ENCODE measurements around the gene BYSL.
A peak's percentile ranks its signal among the peaks of the same experiment; 100 is the strongest.

Gene BYSL

DNA sequence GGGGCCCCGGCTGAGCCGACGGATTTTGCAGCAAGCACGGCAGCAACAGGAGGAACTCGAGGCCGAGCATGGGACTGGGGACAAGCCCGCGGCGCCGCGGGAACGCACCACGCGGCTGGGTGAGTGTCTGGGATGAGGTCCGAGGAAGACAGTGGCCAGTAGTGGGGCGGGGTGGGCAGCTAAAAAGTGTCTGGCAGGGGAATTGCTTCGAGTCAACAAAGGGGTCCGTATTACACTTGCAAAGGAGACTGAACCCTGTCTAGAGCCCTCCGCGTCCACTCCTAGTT lies 356 bp downstream of the BYSL start:
- no peaks in the 10 kb centered on the region for H3K27me3 ChIP-seq (ENCODE audit: low read depth, low read length)
- H3K9me3 ChIP-seq (ENCODE audit: insufficient read depth, low read length): no peaks in the 10 kb centered on the region
- H4K20me1 ChIP-seq (ENCODE audit: insufficient read depth, low read length): no peaks in the 10 kb centered on the region
- H3K36me3 ChIP-seq (replicated peaks; ENCODE audit: low read depth, low read length): peaks cover 19% of the 10 kb centered on the region
- peak overlapping the region; percentile 90 for H3K4me2 ChIP-seq (ENCODE audit: low read length)
- peaks cover 28% of the 10 kb centered on the region for H3K4me1 ChIP-seq (ENCODE audit: low read length)
- TF ChIP-seq EZH2phosphoT487 (IDR thresholded peaks at IDR 0.05; ENCODE audit: low read depth) (no peak), CTCF (IDR thresholded peaks at IDR 0.05; ENCODE audit: low read depth, low read length) (no peak)
- peaks cover 78% of the 10 kb centered on the region for H3K79me2 ChIP-seq (ENCODE audit: low read length)
- peak overlapping the region; percentile 99; the same call in 1 of the 2 replicates for H2AFZ ChIP-seq (ENCODE audit: low read depth, low read length)
- H3K4me3 ChIP-seq (ENCODE audit: low read length): peak overlapping the region; percentile 88
- peak overlapping the region; percentile 87 for H3K9ac ChIP-seq (ENCODE audit: low read length)
- H3K27ac ChIP-seq (ENCODE audit: low read length): peak overlapping the region; percentile 76

- Histone ChIP-seq H3K27me3 (ENCODE audit: low read depth, low read length) (no peaks in the 10 kb centered on the region), H3K27ac (ENCODE audit: low read length) (peak overlapping the region; percentile 76; the same call in 1 of the 2 replicates), H2AFZ (ENCODE audit: low read depth, low read length) (no peak overlapping the region), H4K20me1 (ENCODE audit: insufficient read depth, low read length) (peaks cover 1% of the 10 kb centered on the region; the same call in 1 of the 2 replicates), H3K9me3 (ENCODE audit: insufficient read depth, low read length) (no peaks in the 10 kb centered on the region), H3K36me3 (replicated peaks; ENCODE audit: low read depth, low read length) (peaks cover 20% of the 10 kb centered on the region), H3K4me3 (ENCODE audit: low read length) (peak overlapping the region; percentile 88), H3K4me1 (ENCODE audit: low read length) (peaks cover 28% of the 10 kb centered on the region), H3K79me2 (ENCODE audit: low read length) (peaks cover 83% of the 10 kb centered on the region), H3K4me2 (ENCODE audit: low read length) (peak overlapping the region; percentile 90), H3K9ac (ENCODE audit: low read length) (peak overlapping the region; percentile 87)
- TF ChIP-seq CTCF (IDR thresholded peaks at IDR 0.05; ENCODE audit: low read depth, low read length) (no peak), EZH2phosphoT487 (IDR thresholded peaks at IDR 0.05; ENCODE audit: low read depth) (no peak)
Observed at GRCh38 chr6:41922154-41922553, 855 bp downstream of the BYSL start.

DNA sequence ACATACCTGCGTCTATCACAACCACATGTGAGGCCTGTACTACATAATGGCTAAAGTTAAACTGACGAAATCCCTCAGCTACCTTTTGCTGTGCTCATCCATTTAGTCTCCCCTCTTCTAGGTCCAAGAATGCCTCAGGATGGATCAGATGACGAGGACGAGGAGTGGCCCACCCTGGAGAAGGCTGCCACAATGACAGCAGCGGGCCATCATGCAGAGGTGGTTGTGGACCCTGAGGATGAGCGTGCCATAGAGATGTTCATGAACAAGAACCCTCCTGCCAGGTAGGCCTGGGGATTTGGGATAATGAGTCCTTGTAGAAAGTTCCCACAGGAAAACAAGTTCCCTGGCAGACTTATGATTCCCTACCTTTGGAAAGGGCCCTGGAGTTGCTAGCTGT lies 6.0 kb downstream of the BYSL start:
- no peaks in the 10 kb centered on the region for H3K9me3 ChIP-seq (ENCODE audit: insufficient read depth, low read length)
- no peak for TF ChIP-seq EZH2phosphoT487 (IDR thresholded peaks at IDR 0.05; ENCODE audit: low read depth)
- no peak for TF ChIP-seq CTCF (IDR thresholded peaks at IDR 0.05; ENCODE audit: low read depth, low read length)
- H3K27me3 ChIP-seq (ENCODE audit: low read depth, low read length): no peaks in the 10 kb centered on the region
- H4K20me1 ChIP-seq (ENCODE audit: insufficient read depth, low read length): peaks cover 13% of the 10 kb centered on the region; the same call in 1 of the 2 replicates
- peaks cover 12% of the 10 kb centered on the region for H3K4me1 ChIP-seq (ENCODE audit: low read length)
- no peak overlapping the region for H3K4me2 ChIP-seq (ENCODE audit: low read length)
- H3K4me3 ChIP-seq (ENCODE audit: low read length): no peak overlapping the region
- peaks cover 65% of the 10 kb centered on the region for H3K36me3 ChIP-seq (replicated peaks; ENCODE audit: low read depth, low read length)
- H3K79me2 ChIP-seq (ENCODE audit: low read length): peaks cover 60% of the 10 kb centered on the region
- no peak overlapping the region for H2AFZ ChIP-seq (ENCODE audit: low read depth, low read length)
- no peak overlapping the region for H3K9ac ChIP-seq (ENCODE audit: low read length)
- H3K27ac ChIP-seq (ENCODE audit: low read length): no peak overlapping the region

DNA sequence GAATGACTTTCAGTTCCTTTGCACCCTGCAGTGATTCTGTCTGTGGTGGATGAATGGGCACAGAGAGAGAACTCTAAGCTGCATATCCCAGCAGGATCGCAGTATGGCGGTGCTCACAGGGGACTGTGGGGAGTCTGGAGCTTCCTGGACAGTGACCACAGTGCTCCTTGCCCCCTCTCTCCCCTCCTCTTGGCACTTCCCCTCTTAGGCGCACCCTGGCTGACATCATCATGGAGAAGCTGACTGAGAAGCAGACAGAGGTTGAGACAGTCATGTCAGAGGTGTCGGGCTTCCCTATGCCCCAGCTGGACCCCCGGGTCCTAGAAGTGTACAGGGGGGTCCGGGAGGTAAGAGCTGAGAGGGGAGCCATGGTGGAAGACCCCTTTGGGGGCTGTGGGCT lies 8.6 kb downstream of the BYSL start:
- H3K4me2 ChIP-seq (ENCODE audit: low read length): no peak overlapping the region
- H3K36me3 ChIP-seq (replicated peaks; ENCODE audit: low read depth, low read length): peaks cover 71% of the 10 kb centered on the region
- no peak overlapping the region for H3K4me3 ChIP-seq (ENCODE audit: low read length)
- H3K27ac ChIP-seq (ENCODE audit: low read length): no peak overlapping the region
- H2AFZ ChIP-seq (ENCODE audit: low read depth, low read length): no peak overlapping the region
- no peaks in the 10 kb centered on the region for H3K4me1 ChIP-seq (ENCODE audit: low read length)
- H4K20me1 ChIP-seq (ENCODE audit: insufficient read depth, low read length): peaks cover 13% of the 10 kb centered on the region; the same call in 1 of the 2 replicates
- no peaks in the 10 kb centered on the region for H3K9me3 ChIP-seq (ENCODE audit: insufficient read depth, low read length)
- H3K9ac ChIP-seq (ENCODE audit: low read length): no peak overlapping the region
- H3K27me3 ChIP-seq (ENCODE audit: low read depth, low read length): no peaks in the 10 kb centered on the region
- TF ChIP-seq CTCF (IDR thresholded peaks at IDR 0.05; ENCODE audit: low read depth, low read length): no peak
- no peak for TF ChIP-seq EZH2phosphoT487 (IDR thresholded peaks at IDR 0.05; ENCODE audit: low read depth)
- peaks cover 39% of the 10 kb centered on the region for H3K79me2 ChIP-seq (ENCODE audit: low read length)
